K562 (cell line): ENCODE measurements around the gene MRAS. TPM values are rescaled to one million over a fixed set of nuclear protein-coding genes. Genes with fewer than 3 reads are reported as not detected.

Source experiments
- CEBPB ChIP-seq: fragments of 450-650 bp; IDR thresholded peaks from 2 replicates; pipeline ENCODE4 v1.6.1; 2016; ENCODE audit warnings: missing genetic modification characterization, missing compliant biosample characterization
- CEBPG ChIP-seq, 3 experiments: fragments of 200-800 bp in 1 of 3; sonication (Bioruptor generic) in 1 of 3; sonication (generic) in 1 of 3; formaldehyde crosslinking in 1 of 3; IDR thresholded peaks in 2 of 3; conservative IDR thresholded peaks in 1 of 3; 2 replicates each; pipeline versions ENCODE4 v1.6.1 to v1.8.0; 2016 to 2022; ENCODE audit warnings: missing compliant biosample characterization in 2 of 3, missing genetic modification characterization in 2 of 3, mild to moderate bottlenecking in 1 of 3, missing genetic modification reagents in 1 of 3
- CXXC5 ChIP-seq: fragments of 250-450 bp; sonication (Bioruptor Pico); IDR thresholded peaks from 2 replicates; pipeline ENCODE4 v1.8.0; 2022; ENCODE audit warnings: inconsistent platforms, mild to moderate bottlenecking, moderate library complexity
- DMBX1 ChIP-seq: fragments of 250-450 bp; sonication (Bioruptor Pico); IDR thresholded peaks from 2 replicates; pipeline ENCODE4 v1.8.0; 2022; ENCODE audit warnings: inconsistent platforms, mild to moderate bottlenecking, moderate library complexity, borderline replicate concordance
- DNMT1 ChIP-seq: fragments of 450-650 bp; IDR thresholded peaks from 2 replicates; pipeline ENCODE4 v1.6.1; 2016; ENCODE audit warnings: antibody characterized with exemption, mild to moderate bottlenecking
- ETV1 ChIP-seq: fragments of 450-650 bp; conservative IDR thresholded peaks from 2 replicates; pipeline ENCODE4 v1.6.1; 2016; ENCODE audit warnings: missing genetic modification characterization, control low read depth, low read depth, missing compliant biosample characterization
- HBP1 ChIP-seq: fragments of 450-650 bp; formaldehyde crosslinking; IDR thresholded peaks from 2 replicates; pipeline ENCODE4 v1.4.0; 2022; ENCODE audit warnings: missing genetic modification characterization
- JUND ChIP-seq, 2 experiments: IDR thresholded peaks; 2 replicates in 1 of 2; 3 replicates in 1 of 2; pipeline ENCODE4 v1.6.1; 2011; ENCODE audit warnings: borderline replicate concordance in 2 of 2, low read depth in 2 of 2, low read length in 2 of 2, improper control_type of control experiment in 1 of 2, missing biosample characterization in 1 of 2, missing genetic modification characterization in 1 of 2, missing genetic modification reagents in 1 of 2
- MCM2 ChIP-seq: fragments of 450-650 bp; IDR thresholded peaks from 2 replicates; pipeline ENCODE4 v1.6.1; 2017; ENCODE audit warnings: low read depth, mild to moderate bottlenecking
- MCM7 ChIP-seq, 2 experiments: fragments of 450-650 bp; IDR thresholded peaks; 2 replicates each; pipeline ENCODE4 v1.6.1; 2016 to 2018
- MYNN ChIP-seq, 2 experiments: sonication (generic); formaldehyde crosslinking in 1 of 2; IDR thresholded peaks; 2 replicates each; pipeline versions ENCODE4 v1.5.0 to v1.6.1; 2016 to 2020; ENCODE audit warnings: antibody characterized with exemption in 1 of 2, missing genetic modification reagents in 1 of 2
- POLR2H ChIP-seq: IDR thresholded peaks from 2 replicates; pipeline ENCODE4 v1.6.1; 2016; ENCODE audit warnings: missing genetic modification characterization, low read depth, mild to moderate bottlenecking, control low read depth, missing compliant biosample characterization, moderate library complexity
- RAD21 ChIP-seq, 2 experiments: fragments of 250-450 bp in 1 of 2; fragments of 450-650 bp in 1 of 2; sonication (Bioruptor Pico) in 1 of 2; formaldehyde crosslinking in 1 of 2; IDR thresholded peaks in 1 of 2; conservative IDR thresholded peaks in 1 of 2; 2 replicates each; pipeline versions ENCODE4 v1.4.0 to v1.8.0; 2020 to 2022; ENCODE audit warnings: mild to moderate bottlenecking in 2 of 2, moderate library complexity in 1 of 2
- RCOR1 ChIP-seq, 2 experiments: IDR thresholded peaks; 2 replicates each; pipeline ENCODE4 v1.6.1; 2012; ENCODE audit warnings: low read depth in 2 of 2, low read length in 2 of 2, borderline replicate concordance in 1 of 2, improper control_type of control experiment in 1 of 2
- SMAD4 ChIP-seq: fragments of 250-450 bp; sonication (Bioruptor Pico); conservative IDR thresholded peaks from 2 replicates; pipeline ENCODE4 v1.8.0; 2021; ENCODE audit warnings: inconsistent platforms, mild to moderate bottlenecking, moderate library complexity
- SMARCA4 ChIP-seq: fragments of 450-650 bp; IDR thresholded peaks from 2 replicates; pipeline ENCODE4 v1.6.1; 2016
- STAT6 ChIP-seq: sonication (generic); formaldehyde crosslinking; IDR thresholded peaks from 2 replicates; pipeline ENCODE4 v1.8.1; 2023; ENCODE audit warnings: mild to moderate bottlenecking, missing genetic modification reagents
- TCFL5 ChIP-seq: fragments of 250-450 bp; sonication (Bioruptor Pico); conservative IDR thresholded peaks from 2 replicates; pipeline ENCODE4 v1.6.1; 2021; ENCODE audit warnings: mild to moderate bottlenecking, moderate library complexity, matching md5 sums
- TFAM ChIP-seq: fragments of 250-450 bp; sonication (Bioruptor Pico); conservative IDR thresholded peaks from 2 replicates; pipeline ENCODE4 v1.5.0; 2021; ENCODE audit warnings: mild to moderate bottlenecking, moderate library complexity
- polyA plus RNA-seq, 8 experiments: library from polyadenylated mRNA; depleted of rRNA in 4 of 8; stranded (reverse) in 5 of 8; unstranded in 3 of 8; fragments of >200 nt; fragmentation: Nextera tagmentation in 2 of 8; fragmentation: Illumina TruSeq in 1 of 8; extraction: Ambion mirVana in 2 of 8; extraction: Trizol in 1 of 8; gene quantifications; 2 replicates each; pipeline versions ENCODE4 v1.2.1 to v1.2.3, GENCODE V29; 2011 to 2014; ENCODE audit warnings: inconsistent platforms in 1 of 8, missing spikeins in 1 of 8
- total RNA-seq, 7 experiments: library from RNA; depleted of rRNA in 6 of 7; stranded (reverse); fragments of >200 nt in 6 of 7; fragmentation: Illumina TruSeq in 2 of 7; extraction: Trizol in 2 of 7; gene quantifications; 2 replicates each; pipeline versions ENCODE4 v1.2.1 to v1.2.3, GENCODE V29; 2011 to 2021; ENCODE audit warnings: low replicate concordance in 1 of 7
- TF ChIP-seq, protein P1 (sequence below), 2 experiments: fragments of 450-650 bp in 1 of 2; sonication (generic) in 1 of 2; formaldehyde crosslinking in 1 of 2; IDR thresholded peaks in 1 of 2; conservative IDR thresholded peaks in 1 of 2; 2 replicates each; pipeline versions ENCODE4 v1.6.1 to v1.8.1; 2016 to 2023; ENCODE audit warnings: mild to moderate bottlenecking in 2 of 2, moderate library complexity in 2 of 2, inconsistent platforms in 1 of 2, missing genetic modification reagents in 1 of 2
- TF ChIP-seq, protein P2 (sequence below): fragments of 450-650 bp; formaldehyde crosslinking; IDR thresholded peaks from 2 replicates; pipeline ENCODE4 v1.4.0; 2022; ENCODE audit warnings: mild to moderate bottlenecking, moderate library complexity

The MRAS gene
- total and polyA plus RNA-seq, 9 of the 15 experiments (the other 6 are each of a cell fraction or from before 2014, with no cell fraction given): 1.5 to 10.0 (median 5.0) TPM

- TF ChIP-seq RAD21 (CRISPR knock-in tag; conservative IDR thresholded peaks at IDR 0.05 in 1 of 2, IDR thresholded peaks at IDR 0.05 in 1 of 2): 0 out of 4 replicates have a peak, but pooled peaks of 1 of the 2 experiments have one; percentile 4
- no peak for TF ChIP-seq TFAM (CRISPR knock-in tag)
- TF ChIP-seq JUND (IDR thresholded peaks at IDR 0.05; ENCODE audit: borderline replicate concordance, low read depth, low read length): peak; percentile 66
- no peak for TF ChIP-seq JUND (tag; IDR thresholded peaks at IDR 0.05; ENCODE audit: borderline replicate concordance, low read depth, low read length)
- TF ChIP-seq MCM2: no peak
- TF ChIP-seq HBP1 (CRISPR knock-in tag): 0 out of 2 replicates have a peak, but pooled peaks have one; percentile 54
- no peak for TF ChIP-seq POLR2H (tag)
- TF ChIP-seq SMAD4 (CRISPR knock-in tag): peak; percentile 55
- TF ChIP-seq RCOR1 (IDR thresholded peaks at IDR 0.05; ENCODE audit: borderline replicate concordance in 1 of 2, low read depth in 2 of 2, low read length in 2 of 2): peak in 1 of 2 experiments; percentile 80; a peak in 2 of 4 replicates
- TF ChIP-seq TCFL5 (CRISPR knock-in tag): no peak
- 0 out of 2 replicates have a peak, but pooled peaks have one; percentile 38 for TF ChIP-seq CEBPB (tag)
- TF ChIP-seq CXXC5 (CRISPR knock-in tag): peak; percentile 44
- TF ChIP-seq ETV1 (tag): 0 out of 2 replicates have a peak, but pooled peaks have one; percentile 30
- no peak for TF ChIP-seq MCM7 (IDR thresholded peaks at IDR 0.05)
- TF ChIP-seq, protein P1, sequence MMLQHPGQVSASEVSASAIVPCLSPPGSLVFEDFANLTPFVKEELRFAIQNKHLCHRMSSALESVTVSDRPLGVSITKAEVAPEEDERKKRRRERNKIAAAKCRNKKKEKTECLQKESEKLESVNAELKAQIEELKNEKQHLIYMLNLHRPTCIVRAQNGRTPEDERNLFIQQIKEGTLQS (IDR thresholded peaks at IDR 0.05): peak; percentile 86
- TF ChIP-seq, protein P1 (CRISPR knock-in tag; conservative IDR thresholded peaks at IDR 0.05): no peak
- no peak for TF ChIP-seq STAT6 (CRISPR knock-in tag)
- TF ChIP-seq DMBX1 (CRISPR knock-in tag): peak; percentile 58; the same call in 1 of the 2 replicates
- no peak for TF ChIP-seq DNMT1
- TF ChIP-seq MYNN (IDR thresholded peaks at IDR 0.05): no peak
- no peak for TF ChIP-seq MYNN (CRISPR knock-in tag; IDR thresholded peaks at IDR 0.05)
- TF ChIP-seq, protein P2, sequence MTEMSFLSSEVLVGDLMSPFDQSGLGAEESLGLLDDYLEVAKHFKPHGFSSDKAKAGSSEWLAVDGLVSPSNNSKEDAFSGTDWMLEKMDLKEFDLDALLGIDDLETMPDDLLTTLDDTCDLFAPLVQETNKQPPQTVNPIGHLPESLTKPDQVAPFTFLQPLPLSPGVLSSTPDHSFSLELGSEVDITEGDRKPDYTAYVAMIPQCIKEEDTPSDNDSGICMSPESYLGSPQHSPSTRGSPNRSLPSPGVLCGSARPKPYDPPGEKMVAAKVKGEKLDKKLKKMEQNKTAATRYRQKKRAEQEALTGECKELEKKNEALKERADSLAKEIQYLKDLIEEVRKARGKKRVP (CRISPR knock-in tag): peak; percentile 83
- TF ChIP-seq CEBPG (CRISPR knock-in tag; IDR thresholded peaks at IDR 0.05): peak; percentile 92
- TF ChIP-seq CEBPG (tag; conservative IDR thresholded peaks at IDR 0.05 in 1 of 2, IDR thresholded peaks at IDR 0.05 in 1 of 2): peak; percentile 53 to 97
- TF ChIP-seq SMARCA4: 0 out of 2 replicates have a peak, but pooled peaks have one; percentile 40
Measured at GRCh38 chr3:138307899-138308298, 40.5 kb upstream of the MRAS start (continued).
